Measurements from ENCODE around the gene TMEFF1.

Gene TMEFF1

GRCh38 chr9:100583014-100583802 is 110.3 kb downstream of the TMEFF1 start:
- TF ChIP-seq CTCF (IDR thresholded peaks at IDR 0.05; ENCODE audit: low read depth, low read length, missing control alignments), result no peak
- H3K4me3 ChIP-seq (ENCODE audit: low read depth, low read length), result no peak overlapping the region
- in situ Hi-C loops (cut with HindIII; ENCODE audit: low sequenced_read_pairs), result loop anchor here (10.0 to 25.0 kb wide), 2 partner anchors 271 to 528 kb away; no protein-coding TSS in a partner anchor
- no peak for DNase-seq (ENCODE audit: low read depth)

- TF ChIP-seq CTCF (IDR thresholded peaks at IDR 0.05; ENCODE audit: low read depth, low read length, missing control alignments), result no peak
- no peak overlapping the region for H3K4me3 ChIP-seq (ENCODE audit: low read depth, low read length)
- in situ Hi-C loops (cut with HindIII; ENCODE audit: low sequenced_read_pairs), result loop anchor here (10.0 to 25.0 kb wide), 2 partner anchors 273 to 530 kb away; no protein-coding TSS in a partner anchor
- DNase-seq (ENCODE audit: low read depth), result no peak
Observed at GRCh38 chr9:100584951-100585350, 112.0 kb downstream of the TMEFF1 start.

- in situ Hi-C loops (cut with HindIII; ENCODE audit: low sequenced_read_pairs), result loop anchor here (10.0 to 25.0 kb wide), 2 partner anchors 274 to 531 kb away; no protein-coding TSS in a partner anchor
- DNase-seq (ENCODE audit: low read depth), result no peak
- H3K4me3 ChIP-seq (ENCODE audit: low read depth, low read length), result no peak overlapping the region
- TF ChIP-seq CTCF (IDR thresholded peaks at IDR 0.05; ENCODE audit: low read depth, low read length, missing control alignments), result no peak
Observed at GRCh38 chr9:100586093-100586492, 113.1 kb downstream of the TMEFF1 start.

DNA sequence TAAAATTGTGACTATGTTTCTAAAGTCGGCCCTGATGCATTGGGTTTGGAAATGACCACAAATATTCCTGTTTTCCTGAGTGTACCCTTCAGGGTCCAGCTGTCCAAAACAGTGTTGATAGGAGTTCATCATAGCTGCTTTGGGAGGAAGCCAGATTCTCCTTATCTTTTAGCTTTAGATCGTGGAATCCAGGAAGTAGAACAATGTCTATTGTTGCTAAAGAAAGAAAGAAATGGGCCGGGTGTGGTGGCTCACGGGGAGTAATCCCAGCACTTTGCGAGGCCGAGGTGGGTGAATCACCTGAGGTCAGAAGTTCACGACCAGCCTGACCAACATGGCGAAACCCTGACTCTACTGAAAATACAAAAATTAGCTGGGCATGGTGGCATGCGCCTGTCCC is 114.4 kb downstream of the TMEFF1 start:
- in situ Hi-C loops (cut with HindIII; ENCODE audit: low sequenced_read_pairs), result loop anchor here (10.0 to 25.0 kb wide), 2 partner anchors 275 to 533 kb away; no protein-coding TSS in a partner anchor
- no peak for TF ChIP-seq CTCF (IDR thresholded peaks at IDR 0.05; ENCODE audit: low read depth, low read length, missing control alignments)
- H3K4me3 ChIP-seq (ENCODE audit: low read depth, low read length), result no peak overlapping the region
- DNase-seq (ENCODE audit: low read depth), result no peak

- no peak for TF ChIP-seq CTCF (IDR thresholded peaks at IDR 0.05; ENCODE audit: low read depth, low read length, missing control alignments)
- DNase-seq (ENCODE audit: low read depth), result peak; percentile 71
- in situ Hi-C loops (cut with HindIII; ENCODE audit: low sequenced_read_pairs), result loop anchor here (10.0 to 25.0 kb wide), 2 partner anchors 277 to 535 kb away; no protein-coding TSS in a partner anchor
- H3K4me3 ChIP-seq (ENCODE audit: low read depth, low read length), result no peak overlapping the region
Observed at GRCh38 chr9:100589582-100589981, 116.6 kb downstream of the TMEFF1 start.

GRCh38 chr9:100590481-100590880 is 117.5 kb downstream of the TMEFF1 start:
- DNase-seq (ENCODE audit: low read depth), result no peak
- TF ChIP-seq CTCF (IDR thresholded peaks at IDR 0.05; ENCODE audit: low read depth, low read length, missing control alignments), result no peak
- H3K4me3 ChIP-seq (ENCODE audit: low read depth, low read length), result no peak overlapping the region
- in situ Hi-C loops (cut with HindIII; ENCODE audit: low sequenced_read_pairs), result loop anchor here (25.0 kb wide), 1 partner anchor 278 kb away; no protein-coding TSS in a partner anchor
